Tibial nerve (tissue), 4 donors: ENCODE measurements around the gene GPR150. TPM values are rescaled to one million over a fixed set of nuclear protein-coding genes. Genes with fewer than 3 reads are reported as not detected.

Source experiments
- DNase-seq, 2 donors: peaks; one replicate each; pipeline ENCODE4 v3.0.0-alpha.2; 2019; ENCODE audit warnings: low spot score in 2 of 2
- H3K27ac ChIP-seq, 4 donors: fragments of 200-600 bp; sonication (generic) in 3 of 4; one replicate each; pipeline ENCODE4 v1.5.1; 2017 to 2019; ENCODE audit warnings: mild to moderate bottlenecking in 1 of 4
- H3K27me3 ChIP-seq, 2 donors: fragments of 200-600 bp; sonication (generic) in 1 of 2; one replicate each; pipeline versions ENCODE4 v1.5.1 to v1.6.0; 2017 to 2019
- H3K36me3 ChIP-seq, 3 donors: fragments of 200-600 bp; sonication (generic); one replicate each; pipeline ENCODE4 v1.5.1; 2018 to 2019
- H3K4me1 ChIP-seq, 4 donors: fragments of 200-600 bp; sonication (generic) in 3 of 4; one replicate each; pipeline ENCODE4 v1.5.1; 2017 to 2019
- H3K4me3 ChIP-seq, 4 donors: fragments of 200-600 bp; sonication (generic) in 3 of 4; one replicate each; pipeline ENCODE4 v1.5.1; 2017 to 2019; ENCODE audit warnings: mild to moderate bottlenecking in 1 of 4, moderate library complexity in 1 of 4
- H3K9me3 ChIP-seq, 4 donors: fragments of 200-600 bp; sonication (generic) in 3 of 4; one replicate each; pipeline ENCODE4 v1.5.1; 2017 to 2019
- EP300 ChIP-seq, 2 donors: sonication (generic); formaldehyde crosslinking; IDR thresholded peaks; one replicate each; pipeline ENCODE4 v1.6.1; 2017; ENCODE audit warnings: antibody characterized with exemption in 2 of 2, mild to moderate bottlenecking in 1 of 2
- POLR2A ChIP-seq, 2 donors: fragments of 450-650 bp; IDR thresholded peaks; one replicate each; pipeline ENCODE4 v1.6.1; 2017; ENCODE audit warnings: antibody characterized with exemption in 2 of 2, mild to moderate bottlenecking in 2 of 2, moderate library complexity in 2 of 2
- WGBS, 2 donors: methylation state at CpG; one replicate each; pipeline ENCODE4 v1.1.5; 2018; 5-methylcytosine and 5-hydroxymethylcytosine counted together
- total RNA-seq, 4 donors: library from RNA; depleted of rRNA; stranded (reverse); fragments of >200 nt; gene quantifications; one replicate each; pipeline ENCODE4 v1.1.0, GENCODE V29; 2016
- TF ChIP-seq, protein P1 (sequence below), 5 experiments: fragments of 200-600 bp in 3 of 5; fragments of 450-650 bp in 2 of 5; sonication (generic) in 3 of 5; IDR thresholded peaks; one replicate each; pipeline ENCODE4 v1.5.1; 2016 to 2019; ENCODE audit warnings: antibody characterized with exemption in 5 of 5, mild to moderate bottlenecking in 3 of 5, moderate library complexity in 2 of 5

GPR150 gene
- total RNA-seq, 4 donors from 2014 or later, result 0.44 to 3.1 (median 2.7) TPM

GRCh38 chr5:95606419-95606818, 13.5 kb upstream of the GPR150 start:
- 90 to 94% methylated on average over 1 of the region's 1 CpG for WGBS, 2 donors
- Histone ChIP-seq H3K9me3 (no peaks in the 10 kb centered on the region), H3K36me3 (peaks cover 0 to 18% (median 0%) of the 10 kb centered on the region in 3 donors), H3K27me3 (no peaks in the 10 kb centered on the region), H3K27ac (no peak overlapping the region), H3K4me1 (no peaks in the 10 kb centered on the region), H3K4me3 (no peak overlapping the region)
- DNase-seq, result no peak
- TF ChIP-seq, protein P1, sequence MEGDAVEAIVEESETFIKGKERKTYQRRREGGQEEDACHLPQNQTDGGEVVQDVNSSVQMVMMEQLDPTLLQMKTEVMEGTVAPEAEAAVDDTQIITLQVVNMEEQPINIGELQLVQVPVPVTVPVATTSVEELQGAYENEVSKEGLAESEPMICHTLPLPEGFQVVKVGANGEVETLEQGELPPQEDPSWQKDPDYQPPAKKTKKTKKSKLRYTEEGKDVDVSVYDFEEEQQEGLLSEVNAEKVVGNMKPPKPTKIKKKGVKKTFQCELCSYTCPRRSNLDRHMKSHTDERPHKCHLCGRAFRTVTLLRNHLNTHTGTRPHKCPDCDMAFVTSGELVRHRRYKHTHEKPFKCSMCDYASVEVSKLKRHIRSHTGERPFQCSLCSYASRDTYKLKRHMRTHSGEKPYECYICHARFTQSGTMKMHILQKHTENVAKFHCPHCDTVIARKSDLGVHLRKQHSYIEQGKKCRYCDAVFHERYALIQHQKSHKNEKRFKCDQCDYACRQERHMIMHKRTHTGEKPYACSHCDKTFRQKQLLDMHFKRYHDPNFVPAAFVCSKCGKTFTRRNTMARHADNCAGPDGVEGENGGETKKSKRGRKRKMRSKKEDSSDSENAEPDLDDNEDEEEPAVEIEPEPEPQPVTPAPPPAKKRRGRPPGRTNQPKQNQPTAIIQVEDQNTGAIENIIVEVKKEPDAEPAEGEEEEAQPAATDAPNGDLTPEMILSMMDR (IDR thresholded peaks at IDR 0.05), result no peak
- TF ChIP-seq EP300 (IDR thresholded peaks at IDR 0.05), result no peak
- no peak for TF ChIP-seq POLR2A (IDR thresholded peaks at IDR 0.05)

DNA sequence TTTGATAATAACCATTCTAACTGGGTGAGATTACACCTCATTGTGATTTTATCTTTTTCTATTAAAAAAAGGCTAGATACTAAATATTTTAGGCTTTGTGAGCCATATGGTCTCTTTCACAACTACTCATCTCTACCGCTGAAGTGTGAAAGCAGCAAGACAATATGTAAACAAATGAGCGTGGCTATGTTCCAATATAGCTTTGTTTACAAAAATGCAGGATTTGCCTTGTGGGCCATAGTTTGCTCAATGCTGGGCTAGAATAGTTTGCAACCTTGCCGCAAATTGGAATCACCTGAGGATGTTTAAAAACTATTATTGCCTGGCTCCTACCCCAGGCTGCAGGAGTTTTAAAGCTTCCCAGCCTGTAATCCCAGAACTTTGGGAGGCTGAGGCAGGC, 10.2 kb upstream of the GPR150 start:
- Histone ChIP-seq H3K27ac (no peak overlapping the region), H3K4me3 (no peak overlapping the region), H3K4me1 (no peaks in the 10 kb centered on the region), H3K27me3 (no peaks in the 10 kb centered on the region), H3K9me3 (peaks cover 0 to 19% (median 3%) of the 10 kb centered on the region in 4 donors), H3K36me3 (no peaks in the 10 kb centered on the region)
- TF ChIP-seq POLR2A (IDR thresholded peaks at IDR 0.05), result no peak
- TF ChIP-seq EP300 (IDR thresholded peaks at IDR 0.05), result no peak
- TF ChIP-seq, protein P1 (IDR thresholded peaks at IDR 0.05), result no peak
- no peak for DNase-seq
- 72 to 81% methylated on average over 3 of the region's 3 CpGs for WGBS, 2 donors

DNA sequence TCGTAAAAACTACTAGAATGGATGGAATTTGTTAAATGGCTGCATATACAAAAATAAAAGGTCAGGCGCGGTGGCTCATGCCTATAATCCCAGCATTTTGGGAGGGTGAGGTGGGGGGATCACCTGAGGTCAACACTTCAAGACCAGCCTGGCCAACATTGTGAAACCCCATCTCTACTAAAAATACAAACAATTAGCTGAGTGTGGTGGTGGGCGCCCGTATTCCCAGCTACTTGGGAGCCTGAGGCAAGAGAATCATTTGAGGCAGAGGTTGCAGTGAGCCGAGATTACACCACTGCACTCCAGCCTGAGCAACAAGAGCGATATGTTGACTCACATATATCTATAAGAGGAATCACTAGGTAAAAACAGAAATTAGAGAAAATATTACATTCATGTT, 9.3 kb upstream of the GPR150 start:
- DNase-seq, result no peak
- Histone ChIP-seq H3K4me3 (no peak overlapping the region), H3K27ac (no peak overlapping the region), H3K4me1 (no peaks in the 10 kb centered on the region), H3K9me3 (peaks cover 0 to 19% (median 3%) of the 10 kb centered on the region in 4 donors), H3K27me3 (no peaks in the 10 kb centered on the region), H3K36me3 (no peaks in the 10 kb centered on the region)
- TF ChIP-seq EP300 (IDR thresholded peaks at IDR 0.05) (no peak), POLR2A (IDR thresholded peaks at IDR 0.05) (no peak)
- TF ChIP-seq, protein P1 (IDR thresholded peaks at IDR 0.05), result no peak
- WGBS, 2 donors, result 82 to 84% methylated on average over 7 of the region's 7 CpGs

- H3K4me1 ChIP-seq, result no peaks in the 10 kb centered on the region
- H3K36me3 ChIP-seq, result no peaks in the 10 kb centered on the region
- H3K27me3 ChIP-seq, result no peaks in the 10 kb centered on the region
- H3K4me3 ChIP-seq, result no peak overlapping the region
- 93 to 97% methylated on average over 3 of the region's 3 CpGs for WGBS, 2 donors
- TF ChIP-seq, protein P1 (IDR thresholded peaks at IDR 0.05), result no peak
- TF ChIP-seq POLR2A (IDR thresholded peaks at IDR 0.05) (no peak), EP300 (IDR thresholded peaks at IDR 0.05) (no peak)
- H3K9me3 ChIP-seq, result peaks cover 0 to 19% (median 3%) of the 10 kb centered on the region in 4 donors
- H3K27ac ChIP-seq, result no peak overlapping the region
- no peak for DNase-seq
These were observed 8.5 kb upstream of the GPR150 start for GRCh38 chr5:95611396-95611795.

DNA sequence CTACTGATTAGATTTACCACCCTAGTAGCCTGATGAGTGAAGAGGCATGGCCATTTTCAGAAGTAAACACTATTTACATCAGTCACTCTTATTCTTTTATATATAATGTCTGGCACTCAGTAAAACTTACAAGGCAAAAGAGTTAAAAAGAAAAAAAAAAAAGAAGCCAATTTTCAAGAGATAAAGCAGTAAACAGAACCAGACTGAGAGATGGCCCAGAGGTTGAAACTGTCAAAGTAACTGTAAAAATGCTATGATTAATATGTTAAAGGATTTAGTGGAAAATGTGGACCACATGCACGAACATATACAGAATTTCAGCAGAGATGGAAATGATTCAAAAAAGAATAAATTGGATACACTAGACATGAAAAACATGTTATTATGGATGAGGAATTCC, 6.4 kb upstream of the GPR150 start:
- no peak overlapping the region for H3K27ac ChIP-seq
- H3K9me3 ChIP-seq, result peaks cover 0 to 19% (median 3%) of the 10 kb centered on the region in 4 donors
- no peak for TF ChIP-seq POLR2A (IDR thresholded peaks at IDR 0.05)
- TF ChIP-seq, protein P1 (IDR thresholded peaks at IDR 0.05), result no peak
- no peak for TF ChIP-seq EP300 (IDR thresholded peaks at IDR 0.05)
- WGBS, 2 donors, result 94 to 95% methylated on average over 1 of the region's 1 CpG
- no peak for DNase-seq
- no peaks in the 10 kb centered on the region for H3K27me3 ChIP-seq
- no peaks in the 10 kb centered on the region for H3K4me1 ChIP-seq
- H3K4me3 ChIP-seq, result no peak overlapping the region
- H3K36me3 ChIP-seq, result no peaks in the 10 kb centered on the region
